ENCODE results near the gene PRDM5.
"Not testable (repeated sequence)": the region's sequence is repeated elsewhere in the genome, so short reads cannot be mapped to it uniquely, and the experiment has no call there.

The PRDM5 gene

GRCh38 chr4:120653804-120654573, 268.5 kb downstream of the PRDM5 start:
- no peak for DNase-seq (ENCODE audit: low read depth, low spot score)

GRCh38 chr4:120648336-120648735, 274.2 kb downstream of the PRDM5 start:
- DNase-seq (ENCODE audit: low read depth, low spot score), result not testable (repeated sequence)

All from iPS DF 19.7 (cell line).